H9 (cell line): ENCODE results near the gene HOXA7. TPM values are rescaled to one million over a fixed set of nuclear protein-coding genes. Genes with fewer than 3 reads are reported as not detected.

Source experiments
- DNase-seq: peaks from one replicate; pipeline ENCODE4 v3.0.0-alpha.2; 2017
- H2AFZ ChIP-seq: one replicate; pipeline ENCODE4 v1.6.1; 2013; ENCODE audit warnings: mild to moderate bottlenecking, low read length, control low read depth, moderate library complexity
- H2AK5ac ChIP-seq: 2 replicates; pipeline ENCODE4 v1.6.1; 2013; ENCODE audit warnings: low read length, control low read depth, mixed read lengths; ENCODE audit not compliant: insufficient read length
- H2BK120ac ChIP-seq: one replicate; pipeline ENCODE4 v1.6.1; 2013; ENCODE audit warnings: low read depth, mild to moderate bottlenecking, low read length, control low read depth, inconsistent platforms; ENCODE audit not compliant: poor library complexity, severe bottlenecking
- H2BK12ac ChIP-seq: 2 replicates; pipeline ENCODE4 v1.6.1; 2013; ENCODE audit warnings: low read length, control low read depth, mixed read lengths, low read depth; ENCODE audit not compliant: insufficient read length
- H2BK15ac ChIP-seq: 2 replicates; pipeline ENCODE4 v1.6.1; 2013; ENCODE audit warnings: low read depth, low read length, control low read depth
- H2BK20ac ChIP-seq: one replicate; pipeline ENCODE4 v1.6.1; 2013; ENCODE audit warnings: low read depth, mild to moderate bottlenecking, low read length, control low read depth, inconsistent platforms; ENCODE audit not compliant: poor library complexity, severe bottlenecking
- H2BK5ac ChIP-seq: 2 replicates; pipeline ENCODE4 v1.6.1; 2013; ENCODE audit warnings: low read length, control low read depth, mixed read lengths; ENCODE audit not compliant: insufficient read length
- H3K14ac ChIP-seq: 2 replicates; pipeline ENCODE4 v1.6.1; 2013; ENCODE audit warnings: low read length, control low read depth; ENCODE audit not compliant: insufficient read depth
- H3K18ac ChIP-seq: 2 replicates; pipeline ENCODE4 v1.6.1; 2013; ENCODE audit warnings: low read depth, mild to moderate bottlenecking, mixed read lengths, low read length, control low read depth; ENCODE audit not compliant: insufficient read length
- H3K23ac ChIP-seq: 2 replicates; pipeline ENCODE4 v1.6.1; 2013; ENCODE audit warnings: low read length, control low read depth, mixed read lengths, low read depth; ENCODE audit not compliant: insufficient read length
- H3K23me2 ChIP-seq: 2 replicates; pipeline ENCODE4 v1.6.1; 2013; ENCODE audit warnings: low read depth, mild to moderate bottlenecking, mixed read lengths, low read length, control low read depth; ENCODE audit not compliant: insufficient read length, poor library complexity, severe bottlenecking
- H3K27ac ChIP-seq: 2 replicates; pipeline ENCODE4 v1.5.1; 2013; ENCODE audit warnings: low read length, control low read depth, mixed read lengths, low read depth; ENCODE audit not compliant: insufficient read length
- H3K27me3 ChIP-seq: 2 replicates; pipeline ENCODE4 v1.6.1; 2013; ENCODE audit warnings: low read length, control low read depth, inconsistent platforms; ENCODE audit not compliant: insufficient read depth
- H3K4ac ChIP-seq: 2 replicates; pipeline ENCODE4 v1.6.1; 2013; ENCODE audit warnings: low read depth, mild to moderate bottlenecking, control low read depth, inconsistent platforms, low read length, moderate library complexity
- H3K4me1 ChIP-seq: 2 replicates; pipeline ENCODE4 v1.6.1; 2013; ENCODE audit warnings: low read length, control low read depth, inconsistent platforms; ENCODE audit not compliant: insufficient read depth
- H3K4me2 ChIP-seq: 2 replicates; pipeline ENCODE4 v1.6.1; 2013; ENCODE audit warnings: low read length, control low read depth, mixed read lengths; ENCODE audit not compliant: insufficient read length, insufficient read depth
- H3K56ac ChIP-seq: 2 replicates; pipeline ENCODE4 v1.6.1; 2013; ENCODE audit warnings: low read depth, mild to moderate bottlenecking, mixed read lengths, low read length, control low read depth; ENCODE audit not compliant: insufficient read length
- H3K79me1 ChIP-seq: 2 replicates; pipeline ENCODE4 v1.6.1; 2013; ENCODE audit warnings: low read depth, mild to moderate bottlenecking, moderate library complexity, low read length, control low read depth, inconsistent platforms; ENCODE audit not compliant: insufficient read depth, poor library complexity, severe bottlenecking
- H3K79me2 ChIP-seq: 2 replicates; pipeline ENCODE4 v1.6.1; 2013; ENCODE audit warnings: low read length, control low read depth, inconsistent platforms; ENCODE audit not compliant: insufficient read depth
- H3K9ac ChIP-seq: 2 replicates; pipeline ENCODE4 v1.6.1; 2013; ENCODE audit warnings: low read length, control low read depth, mixed read lengths; ENCODE audit not compliant: insufficient read length; ENCODE audit errors: extremely low read depth
- H3K9me3 ChIP-seq: one replicate; pipeline ENCODE4 v1.6.1; 2013; ENCODE audit warnings: low read depth, low read length, inconsistent platforms; ENCODE audit not compliant: control insufficient read depth
- H3T11ph ChIP-seq: one replicate; pipeline ENCODE4 v1.6.1; 2013; ENCODE audit warnings: mild to moderate bottlenecking, low read length, control low read depth, inconsistent platforms
- H4K20me1 ChIP-seq: one replicate; pipeline ENCODE4 v1.6.1; 2013; ENCODE audit not compliant: control insufficient read depth, insufficient read length, insufficient read depth
- H4K5ac ChIP-seq: 2 replicates; pipeline ENCODE4 v1.6.1; 2013; ENCODE audit warnings: low read depth, mild to moderate bottlenecking, mixed read lengths, low read length, control low read depth; ENCODE audit not compliant: insufficient read length
- H4K8ac ChIP-seq: replicated peaks from 2 replicates; pipeline ENCODE4 v1.6.1; 2013; ENCODE audit warnings: low read length, control low read depth, mixed read lengths, low read depth; ENCODE audit not compliant: insufficient read length
- H4K91ac ChIP-seq: 2 replicates; pipeline ENCODE4 v1.6.1; 2013; ENCODE audit warnings: low read depth, mild to moderate bottlenecking, moderate library complexity, mixed read lengths, low read length, control low read depth; ENCODE audit not compliant: insufficient read length
- H3K27ac Mint-ChIP-seq, 3 experiments: 2 replicates in 2 of 3; 3 replicates in 1 of 3; pipeline ENCODE4 v1.8.0; 2020 to 2021; ENCODE audit warnings: mixed read lengths in 3 of 3, mild to moderate bottlenecking in 1 of 3, moderate library complexity in 1 of 3
- H3K27me3 Mint-ChIP-seq: 2 replicates; pipeline ENCODE4 v1.8.0; 2021; ENCODE audit warnings: low read depth, mild to moderate bottlenecking, moderate library complexity, mixed read lengths
- H3K36me3 Mint-ChIP-seq, 3 experiments: 2 replicates in 2 of 3; 3 replicates in 1 of 3; pipeline ENCODE4 v1.8.0; 2020 to 2021; ENCODE audit warnings: low read depth in 3 of 3, mixed read lengths in 3 of 3; ENCODE audit not compliant: insufficient read depth in 1 of 3
- H3K4me1 Mint-ChIP-seq, 2 experiments: 2 replicates each; pipeline ENCODE4 v1.8.0; 2020; ENCODE audit warnings: mixed read lengths in 2 of 2
- H3K4me3 Mint-ChIP-seq, 2 experiments: 2 replicates in 1 of 2; 3 replicates in 1 of 2; pipeline ENCODE4 v1.8.0; 2020 to 2021; ENCODE audit warnings: mild to moderate bottlenecking in 2 of 2, mixed read lengths in 2 of 2, moderate library complexity in 1 of 2
- H3K9me3 Mint-ChIP-seq, 2 experiments: 2 replicates in 1 of 2; 3 replicates in 1 of 2; pipeline ENCODE4 v1.8.0; 2020; ENCODE audit warnings: mild to moderate bottlenecking in 2 of 2, mixed read lengths in 2 of 2, moderate library complexity in 1 of 2
- WGBS: extraction: QIAGEN DNeasy Blood & Tissue Kit; methylation state at CpG from one replicate; pipeline ENCODE4 v1.1.7; 2013; ENCODE audit warnings: missing lambda C conversion rate, low lambda C conversion rate, mixed read lengths; ENCODE audit not compliant: insufficient read length; ENCODE audit errors: extremely low coverage; 5-methylcytosine and 5-hydroxymethylcytosine counted together
- total RNA-seq: library from RNA; stranded (reverse); gene quantifications from 2 replicates; pipeline ENCODE4 v1.2.1, GENCODE V29; 2021
- TF ChIP-seq, protein P1 (sequence below): fragments of 200-600 bp; sonication (generic); conservative IDR thresholded peaks from 3 replicates; pipeline ENCODE4 v1.8.0; 2021; ENCODE audit warnings: antibody characterized with exemption, mild to moderate bottlenecking

HOXA7 gene
- total RNA-seq, 1 experiment from 2014 or later, result not detected

DNA sequence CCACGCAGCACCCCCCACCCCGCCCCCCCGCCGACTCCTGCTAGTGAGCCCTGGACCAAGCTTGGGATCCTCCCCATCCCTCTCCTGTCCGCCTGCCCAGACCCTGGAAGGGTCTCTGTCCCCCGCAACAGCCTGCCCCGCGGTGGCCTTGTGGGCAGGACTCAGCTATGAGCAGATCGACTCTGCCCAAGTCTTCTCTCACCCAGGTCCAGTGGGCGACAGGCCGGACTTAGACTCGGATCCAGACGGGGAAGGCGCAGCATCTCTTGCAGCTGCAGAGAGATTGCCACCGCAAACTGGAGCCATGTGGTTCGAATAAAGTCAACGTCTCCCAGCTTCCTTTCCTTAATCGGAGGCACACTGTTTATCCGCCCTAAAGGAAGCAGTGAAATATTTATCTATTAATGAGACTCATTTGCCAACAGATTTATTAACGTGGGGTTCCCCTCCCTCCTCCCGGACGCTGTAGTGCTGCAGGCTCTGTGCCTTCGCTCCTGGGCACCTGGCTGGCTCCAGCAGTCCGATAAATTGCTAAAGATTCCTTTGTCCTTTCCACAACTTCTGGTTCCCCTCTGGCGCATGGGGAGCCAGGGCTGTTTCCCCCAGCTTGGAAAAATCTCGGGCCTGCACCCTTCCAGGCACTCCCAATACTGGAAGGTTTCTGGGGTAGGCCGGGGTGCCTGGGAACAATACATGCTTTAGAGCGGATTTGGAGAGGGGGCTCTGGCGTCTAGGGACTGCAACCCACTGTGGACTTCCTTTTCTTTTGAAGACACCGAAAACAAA, 634 bp upstream of the HOXA7 start:
- Histone ChIP-seq H3T11ph (no peak overlapping the region), H2BK12ac (no peak overlapping the region), H3K79me2 (no peaks in the 10 kb centered on the region), H2BK120ac (no peak overlapping the region), H4K91ac (no peak overlapping the region), H2BK20ac (no peak overlapping the region), H3K18ac (no peak overlapping the region), H3K14ac (no peak overlapping the region), H3K9ac (no peak overlapping the region), H3K27me3 (peaks cover 97% of the 10 kb centered on the region), H3K79me1 (no peaks in the 10 kb centered on the region), H2AK5ac (no peak overlapping the region), H3K4me1 (no peaks in the 10 kb centered on the region), H4K20me1 (no peaks in the 10 kb centered on the region), H3K23ac (no peak overlapping the region), H2BK15ac (no peak overlapping the region), H3K4ac (no peak overlapping the region), H2AFZ (no peak overlapping the region), H4K8ac (no peak overlapping the region), H2BK5ac (no peak overlapping the region), H3K23me2 (no peaks in the 10 kb centered on the region), H3K56ac (no peak overlapping the region), H3K4me2 (no peak overlapping the region), H3K27ac (no peak overlapping the region), H4K5ac (no peak overlapping the region), H3K9me3 (no peaks in the 10 kb centered on the region)
- Mint-ChIP-seq H3K4me3 (peak overlapping the region in 1 of 2 experiments; percentile 17; a peak in 2 of 5 replicates), H3K27ac (no peak overlapping the region), H3K9me3 (peaks cover 13 to 24% of the 10 kb centered on the region in 2 experiments), H3K36me3 (peaks cover 0 to 6% (median 0%) of the 10 kb centered on the region in 3 experiments; a peak in 3 of 7 replicates), H3K27me3 (peaks cover 98% of the 10 kb centered on the region), H3K4me1 (peaks cover 3 to 11% of the 10 kb centered on the region in 2 experiments; a peak in 3 of 4 replicates)
- peak; percentile 14 for DNase-seq
- no CpG with 5 or more reads among the region's 30 CpGs for WGBS
- TF ChIP-seq, protein P1, sequence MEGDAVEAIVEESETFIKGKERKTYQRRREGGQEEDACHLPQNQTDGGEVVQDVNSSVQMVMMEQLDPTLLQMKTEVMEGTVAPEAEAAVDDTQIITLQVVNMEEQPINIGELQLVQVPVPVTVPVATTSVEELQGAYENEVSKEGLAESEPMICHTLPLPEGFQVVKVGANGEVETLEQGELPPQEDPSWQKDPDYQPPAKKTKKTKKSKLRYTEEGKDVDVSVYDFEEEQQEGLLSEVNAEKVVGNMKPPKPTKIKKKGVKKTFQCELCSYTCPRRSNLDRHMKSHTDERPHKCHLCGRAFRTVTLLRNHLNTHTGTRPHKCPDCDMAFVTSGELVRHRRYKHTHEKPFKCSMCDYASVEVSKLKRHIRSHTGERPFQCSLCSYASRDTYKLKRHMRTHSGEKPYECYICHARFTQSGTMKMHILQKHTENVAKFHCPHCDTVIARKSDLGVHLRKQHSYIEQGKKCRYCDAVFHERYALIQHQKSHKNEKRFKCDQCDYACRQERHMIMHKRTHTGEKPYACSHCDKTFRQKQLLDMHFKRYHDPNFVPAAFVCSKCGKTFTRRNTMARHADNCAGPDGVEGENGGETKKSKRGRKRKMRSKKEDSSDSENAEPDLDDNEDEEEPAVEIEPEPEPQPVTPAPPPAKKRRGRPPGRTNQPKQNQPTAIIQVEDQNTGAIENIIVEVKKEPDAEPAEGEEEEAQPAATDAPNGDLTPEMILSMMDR, result no peak
